OCI-LY3 (cell line): ENCODE data around the gene IRS2.

Source experiments
- H2AFZ ChIP-seq: fragments of 200-600, 300-600 bp; shearing (Covaris generic); 2 replicates; pipeline ENCODE4 v1.6.0; 2014; ENCODE audit warnings: antibody characterized with exemption, low read depth, low read length
- H3K27ac ChIP-seq: fragments of 200-600, 300-600 bp; sonication (generic); 2 replicates; pipeline ENCODE4 v1.5.1; 2014; ENCODE audit warnings: mild to moderate bottlenecking, low read length, moderate library complexity, mixed read lengths
- H3K27me3 ChIP-seq: fragments of 200-600, 300-600 bp; sonication (generic); 2 replicates; pipeline ENCODE4 v1.6.1; 2014; ENCODE audit warnings: low read depth, low read length, mixed read lengths
- H3K36me3 ChIP-seq: fragments of 200-600, 300-600 bp; sonication (generic); replicated peaks from 2 replicates; pipeline ENCODE3; 2014; ENCODE audit warnings: low read depth, low read length, mixed read lengths
- H3K4me1 ChIP-seq: fragments of 300-600, 200-600 bp; sonication (generic); 2 replicates; pipeline ENCODE4 v1.6.1; 2014; ENCODE audit warnings: low read length, mixed read lengths
- H3K4me2 ChIP-seq: fragments of 200-600, 300-600 bp; sonication (generic); 2 replicates; pipeline ENCODE4 v1.6.1; 2014; ENCODE audit warnings: low read length, mixed read lengths
- H3K4me3 ChIP-seq: fragments of 300-600, 200-600 bp; sonication (generic); 2 replicates; pipeline ENCODE4 v1.5.1; 2014; ENCODE audit warnings: antibody characterized with exemption, mild to moderate bottlenecking, low read length, moderate library complexity
- H3K79me2 ChIP-seq: fragments of 300-600, 200-600 bp; shearing (Covaris generic); 2 replicates; pipeline ENCODE4 v1.6.1; 2014; ENCODE audit warnings: mild to moderate bottlenecking, low read length, mixed read lengths
- H3K9ac ChIP-seq: fragments of 300-600, 200-600 bp; shearing (Covaris generic); 2 replicates; pipeline ENCODE4 v1.6.0; 2014; ENCODE audit warnings: mild to moderate bottlenecking, low read length, moderate library complexity
- H3K9me3 ChIP-seq: fragments of 200-600, 300-600 bp; shearing (Covaris generic); 2 replicates; pipeline ENCODE4 v1.6.1; 2014; ENCODE audit warnings: low read length, mixed read lengths; ENCODE audit not compliant: insufficient read depth
- H4K20me1 ChIP-seq: fragments of 200-600, 300-600 bp; sonication (generic); 2 replicates; pipeline ENCODE4 v1.6.1; 2016; ENCODE audit warnings: low read length, mixed read lengths; ENCODE audit not compliant: insufficient read depth
- EZH2phosphoT487 ChIP-seq: fragments of 200-600 bp; shearing (Covaris generic); IDR thresholded peaks from 2 replicates; pipeline ENCODE4 v1.6.1; 2018; ENCODE audit warnings: antibody characterized with exemption, mixed run types, low read depth
- TF ChIP-seq, protein P1 (sequence below): fragments of 200-600, 300-600 bp; sonication (generic); IDR thresholded peaks from 2 replicates; pipeline ENCODE4 v1.5.1; 2014; ENCODE audit warnings: antibody characterized with exemption, low read length, low read depth

The IRS2 gene

DNA sequence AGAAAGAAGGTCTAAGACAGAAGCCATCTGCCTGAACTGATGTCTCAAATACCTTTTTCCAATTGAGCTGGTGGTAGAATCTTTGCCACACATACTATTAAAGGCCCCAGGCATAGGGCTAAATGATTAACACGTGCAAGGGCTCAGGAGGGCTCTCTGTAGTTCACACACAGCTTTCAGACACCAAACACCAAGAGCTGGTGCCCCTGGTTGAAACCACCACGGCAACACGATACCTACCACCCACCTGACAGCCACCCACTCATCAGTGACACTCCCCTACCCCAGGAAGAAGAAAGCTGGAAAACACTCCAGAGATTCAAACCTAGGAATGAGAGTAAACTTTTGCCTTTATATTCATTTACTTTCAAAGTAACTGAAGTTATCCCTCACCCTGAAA lies 26.8 kb downstream of the IRS2 start:
- Histone ChIP-seq H3K27me3 (no peaks in the 10 kb centered on the region), H3K9ac (no peak overlapping the region), H4K20me1 (no peaks in the 10 kb centered on the region), H2AFZ (no peak overlapping the region), H3K4me1 (no peaks in the 10 kb centered on the region), H3K9me3 (no peaks in the 10 kb centered on the region), H3K4me2 (no peak overlapping the region), H3K27ac (no peak overlapping the region), H3K36me3 (no peaks in the 10 kb centered on the region), H3K4me3 (no peak overlapping the region), H3K79me2 (no peaks in the 10 kb centered on the region)
- TF ChIP-seq, protein P1, sequence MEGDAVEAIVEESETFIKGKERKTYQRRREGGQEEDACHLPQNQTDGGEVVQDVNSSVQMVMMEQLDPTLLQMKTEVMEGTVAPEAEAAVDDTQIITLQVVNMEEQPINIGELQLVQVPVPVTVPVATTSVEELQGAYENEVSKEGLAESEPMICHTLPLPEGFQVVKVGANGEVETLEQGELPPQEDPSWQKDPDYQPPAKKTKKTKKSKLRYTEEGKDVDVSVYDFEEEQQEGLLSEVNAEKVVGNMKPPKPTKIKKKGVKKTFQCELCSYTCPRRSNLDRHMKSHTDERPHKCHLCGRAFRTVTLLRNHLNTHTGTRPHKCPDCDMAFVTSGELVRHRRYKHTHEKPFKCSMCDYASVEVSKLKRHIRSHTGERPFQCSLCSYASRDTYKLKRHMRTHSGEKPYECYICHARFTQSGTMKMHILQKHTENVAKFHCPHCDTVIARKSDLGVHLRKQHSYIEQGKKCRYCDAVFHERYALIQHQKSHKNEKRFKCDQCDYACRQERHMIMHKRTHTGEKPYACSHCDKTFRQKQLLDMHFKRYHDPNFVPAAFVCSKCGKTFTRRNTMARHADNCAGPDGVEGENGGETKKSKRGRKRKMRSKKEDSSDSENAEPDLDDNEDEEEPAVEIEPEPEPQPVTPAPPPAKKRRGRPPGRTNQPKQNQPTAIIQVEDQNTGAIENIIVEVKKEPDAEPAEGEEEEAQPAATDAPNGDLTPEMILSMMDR, result no peak
- TF ChIP-seq EZH2phosphoT487, result no peak

DNA sequence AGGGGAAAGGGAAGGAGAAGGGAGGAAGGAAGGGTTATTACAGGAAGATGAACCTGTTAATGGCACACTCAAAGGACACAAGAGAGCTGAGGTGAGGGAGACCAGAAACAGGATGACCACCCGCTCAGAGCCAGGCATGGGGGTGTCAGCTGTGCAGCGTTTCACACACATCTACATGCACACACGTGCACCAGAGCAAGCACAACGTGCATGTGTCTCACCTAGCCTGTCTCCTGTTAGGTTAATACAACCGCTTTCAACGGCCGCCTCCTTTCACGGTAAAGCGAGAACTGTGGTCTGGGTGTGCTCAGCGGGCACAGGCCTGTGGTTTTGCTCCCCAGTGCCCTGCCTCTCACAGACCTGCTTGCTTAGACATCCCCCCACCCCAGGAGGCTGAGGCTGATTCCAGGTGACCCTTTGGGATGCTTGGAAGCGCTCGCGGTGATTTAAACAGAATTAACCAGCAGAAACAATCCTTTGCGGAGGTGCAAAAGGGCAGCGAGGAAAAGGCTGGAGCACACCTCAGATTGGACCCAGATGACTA lies 27.4 kb downstream of the IRS2 start:
- no peaks in the 10 kb centered on the region for H3K36me3 ChIP-seq
- H2AFZ ChIP-seq, result no peak overlapping the region
- H3K9ac ChIP-seq, result no peak overlapping the region
- H3K4me2 ChIP-seq, result no peak overlapping the region
- no peaks in the 10 kb centered on the region for H3K79me2 ChIP-seq
- H3K4me3 ChIP-seq, result no peak overlapping the region
- H3K4me1 ChIP-seq, result no peaks in the 10 kb centered on the region
- TF ChIP-seq, protein P1, result no peak
- TF ChIP-seq EZH2phosphoT487, result no peak
- H3K27ac ChIP-seq, result no peak overlapping the region
- H3K27me3 ChIP-seq, result no peaks in the 10 kb centered on the region
- no peaks in the 10 kb centered on the region for H4K20me1 ChIP-seq
- no peaks in the 10 kb centered on the region for H3K9me3 ChIP-seq

DNA sequence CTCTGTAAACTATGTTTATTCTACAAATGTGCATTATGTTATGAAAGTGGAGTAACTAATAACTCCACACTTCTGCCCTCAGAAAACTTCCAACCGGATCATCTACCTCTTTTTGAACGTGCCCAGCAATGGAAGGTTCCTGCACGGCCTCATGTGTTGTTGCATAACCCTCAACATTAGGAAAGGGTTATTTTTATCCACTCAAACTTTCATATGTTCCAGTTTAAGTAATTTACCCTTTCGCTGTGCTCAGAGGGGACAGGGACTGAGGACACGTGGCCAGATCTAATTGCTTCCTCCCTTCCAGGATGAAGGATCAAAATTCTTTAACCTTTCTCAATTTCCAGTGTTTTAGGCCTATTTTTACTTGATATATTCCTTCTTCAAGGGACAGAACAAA lies 29.6 kb downstream of the IRS2 start:
- H3K4me1 ChIP-seq, result no peaks in the 10 kb centered on the region
- H3K79me2 ChIP-seq, result no peaks in the 10 kb centered on the region
- H4K20me1 ChIP-seq, result no peaks in the 10 kb centered on the region
- H2AFZ ChIP-seq, result no peak overlapping the region
- no peaks in the 10 kb centered on the region for H3K27me3 ChIP-seq
- no peak overlapping the region for H3K4me2 ChIP-seq
- H3K9ac ChIP-seq, result no peak overlapping the region
- TF ChIP-seq, protein P1, result no peak
- no peak for TF ChIP-seq EZH2phosphoT487
- H3K27ac ChIP-seq, result no peak overlapping the region
- H3K4me3 ChIP-seq, result no peak overlapping the region
- H3K36me3 ChIP-seq, result no peaks in the 10 kb centered on the region
- no peaks in the 10 kb centered on the region for H3K9me3 ChIP-seq

DNA sequence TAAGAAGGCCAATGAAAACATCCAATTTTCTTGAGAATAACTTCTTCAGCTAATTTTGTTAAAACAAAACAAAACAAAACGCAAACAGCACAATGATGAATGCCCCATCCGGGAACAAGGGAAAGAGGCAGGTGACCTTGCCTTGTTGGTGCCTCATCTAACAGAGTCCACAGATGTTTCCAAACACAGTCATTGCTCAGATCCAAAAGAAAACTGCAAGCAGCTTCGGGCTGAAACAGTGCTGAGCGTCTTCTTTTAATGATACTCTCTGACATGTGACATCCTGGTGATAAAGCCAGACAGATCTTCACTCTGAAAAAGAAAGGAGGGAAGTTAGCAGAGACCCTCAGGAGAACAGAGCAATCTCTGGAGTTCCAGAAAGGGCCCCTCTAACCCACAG lies 30.4 kb downstream of the IRS2 start:
- TF ChIP-seq, protein P1, result no peak
- TF ChIP-seq EZH2phosphoT487, result no peak
- H3K36me3 ChIP-seq, result no peaks in the 10 kb centered on the region
- no peaks in the 10 kb centered on the region for H4K20me1 ChIP-seq
- H2AFZ ChIP-seq, result no peak overlapping the region
- no peaks in the 10 kb centered on the region for H3K27me3 ChIP-seq
- no peak overlapping the region for H3K27ac ChIP-seq
- H3K4me2 ChIP-seq, result no peak overlapping the region
- no peaks in the 10 kb centered on the region for H3K79me2 ChIP-seq
- no peak overlapping the region for H3K9ac ChIP-seq
- no peaks in the 10 kb centered on the region for H3K4me1 ChIP-seq
- H3K9me3 ChIP-seq, result no peaks in the 10 kb centered on the region
- H3K4me3 ChIP-seq, result no peak overlapping the region
